Brain microvascular endothelial cell (primary cell): Measurements from ENCODE around the gene F8.
"Not testable (repeated sequence)": the region's sequence is repeated elsewhere in the genome, so short reads cannot be mapped to it uniquely, and the experiment has no call there.

Source experiments
- DNase-seq: peaks from one replicate; pipeline ENCODE4 v3.0.0-alpha.2; 2020
- H3K27ac ChIP-seq: fragments of 250-450 bp; sonication (Bioruptor Pico); 2 replicates; pipeline ENCODE4 v1.5.1; 2020; ENCODE audit warnings: mild to moderate bottlenecking, moderate library complexity
- H3K27me3 ChIP-seq: fragments of 250-450 bp; sonication (Bioruptor Pico); replicated peaks from 2 replicates; pipeline ENCODE4 v1.5.1; 2020; ENCODE audit warnings: mild to moderate bottlenecking
- H3K36me3 ChIP-seq: fragments of 250-450 bp; sonication (Bioruptor Pico); replicated peaks from 2 replicates; pipeline ENCODE4 v1.5.1; 2020; ENCODE audit warnings: mild to moderate bottlenecking
- H3K4me3 ChIP-seq: 2 replicates; pipeline ENCODE4 v1.5.1; 2011; ENCODE audit warnings: low read depth, mild to moderate bottlenecking, control low read depth, low read length, moderate library complexity
- CTCF ChIP-seq: IDR thresholded peaks from 2 replicates; pipeline ENCODE4 v1.5.1; 2011; ENCODE audit warnings: low read depth, mild to moderate bottlenecking, moderate library complexity, low read length, control low read depth, inconsistent platforms; ENCODE audit errors: missing control alignments
- in situ Hi-C: cut with HindIII; loops from 2 replicates; pipeline ENCODE4 v1.10.0; 2017; ENCODE audit warnings: low sequenced_read_pairs, low pct_ligation_motif_present

The F8 gene

GRCh38 chrX:154908821-154909220 lies 113.7 kb downstream of the F8 start:
- no peak overlapping the region for H3K27ac ChIP-seq
- no peak for TF ChIP-seq CTCF
- in situ Hi-C loops: no loop called here
- DNase-seq: no peak
- no peaks in the 10 kb centered on the region for H3K27me3 ChIP-seq
- H3K36me3 ChIP-seq: no peaks in the 10 kb centered on the region
- H3K4me3 ChIP-seq: no peak overlapping the region

GRCh38 chrX:154902408-154902807 lies 120.1 kb downstream of the F8 start:
- no peak for DNase-seq
- no peaks in the 10 kb centered on the region for H3K27me3 ChIP-seq
- no peak overlapping the region for H3K27ac ChIP-seq
- no peak for TF ChIP-seq CTCF
- H3K4me3 ChIP-seq: no peak overlapping the region
- in situ Hi-C loops: no loop called here
- H3K36me3 ChIP-seq: no peaks in the 10 kb centered on the region

- Histone ChIP-seq H3K36me3 (no peaks in the 10 kb centered on the region), H3K4me3 (no peak overlapping the region), H3K27ac (no peak overlapping the region), H3K27me3 (no peaks in the 10 kb centered on the region)
- in situ Hi-C loops: no loop called here
- TF ChIP-seq CTCF: no peak
- no peak for DNase-seq
These were observed 122.2 kb downstream of the F8 start for GRCh38 chrX:154900323-154900722.

- Histone ChIP-seq H3K4me3 (no peak overlapping the region), H3K27me3 (no peaks in the 10 kb centered on the region), H3K36me3 (no peaks in the 10 kb centered on the region), H3K27ac (no peak overlapping the region)
- no peak for TF ChIP-seq CTCF
- in situ Hi-C loops: no loop called here
- no peak for DNase-seq
These were observed 130.2 kb downstream of the F8 start for GRCh38 chrX:154892296-154892695.

- DNase-seq: no peak
- Histone ChIP-seq H3K36me3 (no peaks in the 10 kb centered on the region), H3K27ac (no peak overlapping the region), H3K4me3 (no peak overlapping the region), H3K27me3 (no peaks in the 10 kb centered on the region)
- no peak for TF ChIP-seq CTCF
- in situ Hi-C loops: no loop called here
These were observed 131.4 kb downstream of the F8 start for GRCh38 chrX:154890990-154891639.

GRCh38 chrX:154886789-154887221 lies 135.7 kb downstream of the F8 start:
- H3K36me3 ChIP-seq, in situ Hi-C loops, DNase-seq, H3K4me3 ChIP-seq, H3K27me3 ChIP-seq, H3K27ac ChIP-seq: not testable (repeated sequence)

- H3K27me3 ChIP-seq, H3K36me3 ChIP-seq, in situ Hi-C loops, H3K27ac ChIP-seq, DNase-seq, H3K4me3 ChIP-seq: not testable (repeated sequence)
These were observed 136.3 kb downstream of the F8 start, which contains the start of gene F8A1 for GRCh38 chrX:154886069-154886788. Gene F8A1, plus strand, starts transcription at chrX:154886355. Its CDS starts 20 bp downstream, at chrX:154886375.

GRCh38 chrX:154885549-154885948 lies 137.0 kb downstream of the F8 start:
- in situ Hi-C loops, H3K4me3 ChIP-seq, H3K36me3 ChIP-seq, H3K27ac ChIP-seq, DNase-seq, H3K27me3 ChIP-seq: not testable (repeated sequence)

- H3K27me3 ChIP-seq, H3K27ac ChIP-seq, DNase-seq, H3K4me3 ChIP-seq, in situ Hi-C loops, H3K36me3 ChIP-seq: not testable (repeated sequence)
These were observed 137.5 kb downstream of the F8 start for GRCh38 chrX:154885057-154885456.
